ENCODE measurements around the gene DFFB.

Gene DFFB

DNA sequence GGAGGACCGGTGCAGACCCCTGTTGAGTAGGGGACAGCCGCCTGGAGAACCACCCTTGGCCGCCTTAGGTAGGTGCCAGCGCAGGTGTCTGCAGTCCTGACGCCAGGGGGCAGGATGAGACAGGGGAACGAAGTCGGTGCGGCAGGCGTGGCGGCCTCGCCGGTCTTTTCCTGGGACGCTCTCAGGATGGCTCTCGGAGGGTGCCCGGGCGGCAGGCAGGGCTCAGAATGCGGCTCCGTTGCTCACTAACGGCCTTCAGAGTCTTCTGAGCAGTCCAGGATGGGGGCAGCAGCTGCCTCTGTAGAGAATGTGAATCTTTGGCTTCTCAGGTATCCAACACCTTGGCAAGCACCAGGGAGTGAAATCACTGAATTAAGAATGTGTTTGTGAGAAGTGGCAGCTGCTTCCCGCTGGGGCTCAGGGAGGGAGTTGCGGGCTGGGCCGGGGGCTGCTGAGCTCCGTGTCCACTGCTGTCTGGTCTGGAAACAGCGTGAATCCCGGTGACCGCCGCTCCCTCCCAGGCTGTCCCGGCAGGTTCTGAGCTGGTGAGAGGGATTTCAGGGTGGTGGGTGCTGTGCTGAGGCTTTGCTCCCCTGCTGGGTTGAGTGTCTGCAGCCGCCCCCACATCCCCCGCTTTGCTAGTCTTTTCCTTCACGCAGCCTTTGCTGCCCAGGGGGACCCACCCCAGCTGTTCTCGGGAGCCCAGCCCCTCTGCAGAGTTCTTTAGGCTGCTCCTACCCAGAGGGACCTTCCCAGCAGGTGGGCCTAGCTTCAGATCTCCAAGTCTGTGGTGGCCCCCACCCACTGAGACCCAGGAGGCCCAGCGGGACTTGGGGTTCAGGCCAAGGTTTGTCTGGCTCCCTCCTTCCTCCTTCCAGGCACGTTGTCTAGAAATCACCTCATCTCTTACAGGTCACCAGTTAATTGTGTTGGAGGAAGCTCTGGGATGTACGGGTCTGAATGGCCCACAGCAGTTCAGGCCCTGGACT, 53.9 kb downstream of the DFFB start:
- no peaks in the 10 kb centered on the region for H3K9me3 ChIP-seq (ENCODE audit: insufficient read depth, low read length)
- DNase-seq (ENCODE audit: low read depth, low spot score): peak; percentile 73
- H3K4me1 ChIP-seq (ENCODE audit: insufficient read depth, insufficient read length): peaks cover 15% of the 10 kb centered on the region
- no peaks in the 10 kb centered on the region for H3K36me3 ChIP-seq (ENCODE audit: insufficient read depth, insufficient read length, low read length)
- H3K4me3 ChIP-seq (ENCODE audit: insufficient read length, low read depth): peak overlapping the region; percentile 11
- TF ChIP-seq SUZ12 (IDR thresholded peaks at IDR 0.05; ENCODE audit: extremely low read depth, insufficient read depth, insufficient read length) (no peak), YY1 (IDR thresholded peaks at IDR 0.05; ENCODE audit: insufficient read depth, insufficient read length) (no peak), ZNF274 (IDR thresholded peaks at IDR 0.05; ENCODE audit: low read depth, low read length) (no peak)
- no peaks in the 10 kb centered on the region for H3K27me3 ChIP-seq (ENCODE audit: insufficient read depth, insufficient read length)
- peak overlapping the region; percentile 76 for H3K9ac ChIP-seq (ENCODE audit: insufficient read length, low read depth)

DNA sequence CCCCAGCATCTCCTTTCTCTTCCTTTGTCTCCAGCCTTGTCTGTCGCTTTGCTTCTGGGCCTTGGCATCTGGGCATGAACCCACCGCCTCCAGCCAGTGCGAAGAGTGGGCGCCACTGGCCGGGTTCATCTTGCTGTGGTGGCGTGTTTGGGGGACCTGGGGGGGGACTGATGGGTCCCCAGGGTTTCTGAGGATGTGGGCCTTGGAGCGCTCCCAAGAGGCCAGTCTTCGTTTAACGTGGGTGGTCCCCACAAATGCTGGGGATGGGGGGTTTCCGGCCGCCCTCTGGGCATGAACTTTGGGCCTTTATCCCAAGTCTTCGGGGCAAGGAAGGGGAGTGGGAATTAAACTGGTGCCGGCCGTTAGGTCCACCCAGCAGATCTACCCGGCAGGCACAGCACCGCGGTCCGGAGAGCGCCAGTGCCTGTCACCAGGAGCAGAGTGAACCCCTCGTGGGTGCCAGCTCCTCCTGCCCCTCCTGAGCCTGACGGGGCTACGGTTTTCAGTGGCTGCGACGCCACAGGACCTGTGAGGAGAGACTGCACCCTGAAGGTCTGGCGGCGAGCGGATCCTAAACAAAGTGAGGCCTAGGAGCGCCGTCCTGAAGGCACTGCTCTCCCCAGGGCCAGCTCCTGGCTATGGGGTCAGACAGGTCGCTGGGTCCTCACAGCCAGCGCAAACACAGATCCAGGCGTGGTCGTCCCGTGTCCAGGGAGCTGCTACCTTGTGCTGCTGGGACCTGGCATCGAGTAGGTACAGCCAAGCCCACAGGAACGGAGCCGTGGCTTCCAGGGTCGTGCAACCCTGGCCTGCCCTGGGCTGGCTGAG, 54.9 kb downstream of the DFFB start:
- DNase-seq (ENCODE audit: low read depth, low spot score): no peak
- no peaks in the 10 kb centered on the region for H3K27me3 ChIP-seq (ENCODE audit: insufficient read depth, insufficient read length)
- no peak overlapping the region for H3K9ac ChIP-seq (ENCODE audit: insufficient read length, low read depth)
- H3K4me1 ChIP-seq (ENCODE audit: insufficient read depth, insufficient read length): peaks cover 13% of the 10 kb centered on the region
- no peaks in the 10 kb centered on the region for H3K9me3 ChIP-seq (ENCODE audit: insufficient read depth, low read length)
- no peak overlapping the region for H3K4me3 ChIP-seq (ENCODE audit: insufficient read length, low read depth)
- no peaks in the 10 kb centered on the region for H3K36me3 ChIP-seq (ENCODE audit: insufficient read depth, insufficient read length, low read length)
- no peak for TF ChIP-seq YY1 (IDR thresholded peaks at IDR 0.05; ENCODE audit: insufficient read depth, insufficient read length)
- TF ChIP-seq ZNF274 (IDR thresholded peaks at IDR 0.05; ENCODE audit: low read depth, low read length): no peak
- TF ChIP-seq SUZ12 (IDR thresholded peaks at IDR 0.05; ENCODE audit: extremely low read depth, insufficient read depth, insufficient read length): no peak

DNA sequence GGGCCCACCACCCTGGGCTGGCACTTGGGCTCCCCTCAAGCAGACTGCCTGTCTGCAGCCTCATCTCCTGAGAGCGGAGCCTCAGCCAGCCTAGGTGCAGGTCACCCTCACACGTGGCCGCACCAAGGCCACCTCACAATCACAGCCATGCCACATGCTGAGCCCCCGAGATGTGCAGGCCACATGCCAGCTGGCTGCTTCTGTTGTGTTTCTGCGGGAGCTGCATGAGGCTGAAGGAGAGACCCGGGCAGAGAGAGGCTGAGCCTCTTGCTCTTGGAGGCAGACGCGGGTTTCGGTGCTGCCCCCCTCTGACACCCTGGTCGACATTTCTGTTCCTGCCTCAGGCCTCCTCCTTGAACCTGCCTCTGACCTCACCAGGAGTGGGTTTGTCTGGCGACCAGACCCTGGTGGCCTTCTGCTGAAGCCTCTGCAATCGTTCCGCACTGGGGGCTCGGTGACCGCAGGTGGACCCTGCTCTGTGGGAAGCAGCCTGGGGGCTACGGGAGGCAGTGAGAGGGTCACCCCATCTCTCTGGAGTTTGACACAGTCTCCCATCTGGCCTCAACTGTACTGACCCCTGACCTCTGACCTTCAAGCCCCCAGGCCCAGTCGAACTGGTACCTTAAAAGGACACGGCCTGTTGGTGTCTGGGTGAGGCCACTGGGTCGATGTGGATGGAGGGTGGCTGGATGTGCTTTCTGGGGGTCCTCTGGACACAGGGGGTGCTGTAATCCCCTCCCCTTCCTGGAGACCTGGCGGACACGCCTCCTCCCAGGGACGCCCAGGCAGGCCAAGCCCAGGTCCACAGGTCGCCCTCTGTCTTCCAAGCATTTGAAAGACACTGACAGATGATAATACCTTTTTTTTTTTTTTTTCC, 55.8 kb downstream of the DFFB start:
- Histone ChIP-seq H3K27me3 (ENCODE audit: insufficient read depth, insufficient read length) (no peaks in the 10 kb centered on the region), H3K36me3 (ENCODE audit: insufficient read depth, insufficient read length, low read length) (no peaks in the 10 kb centered on the region), H3K4me1 (ENCODE audit: insufficient read depth, insufficient read length) (peaks cover 13% of the 10 kb centered on the region), H3K9ac (ENCODE audit: insufficient read length, low read depth) (no peak overlapping the region), H3K9me3 (ENCODE audit: insufficient read depth, low read length) (peaks cover 5% of the 10 kb centered on the region; the same call in 1 of the 2 replicates), H3K4me3 (ENCODE audit: insufficient read length, low read depth) (no peak overlapping the region)
- no peak for TF ChIP-seq YY1 (IDR thresholded peaks at IDR 0.05; ENCODE audit: insufficient read depth, insufficient read length)
- TF ChIP-seq SUZ12 (IDR thresholded peaks at IDR 0.05; ENCODE audit: extremely low read depth, insufficient read depth, insufficient read length): no peak
- TF ChIP-seq ZNF274 (IDR thresholded peaks at IDR 0.05; ENCODE audit: low read depth, low read length): no peak
- no peak for DNase-seq (ENCODE audit: low read depth, low spot score)

DNA sequence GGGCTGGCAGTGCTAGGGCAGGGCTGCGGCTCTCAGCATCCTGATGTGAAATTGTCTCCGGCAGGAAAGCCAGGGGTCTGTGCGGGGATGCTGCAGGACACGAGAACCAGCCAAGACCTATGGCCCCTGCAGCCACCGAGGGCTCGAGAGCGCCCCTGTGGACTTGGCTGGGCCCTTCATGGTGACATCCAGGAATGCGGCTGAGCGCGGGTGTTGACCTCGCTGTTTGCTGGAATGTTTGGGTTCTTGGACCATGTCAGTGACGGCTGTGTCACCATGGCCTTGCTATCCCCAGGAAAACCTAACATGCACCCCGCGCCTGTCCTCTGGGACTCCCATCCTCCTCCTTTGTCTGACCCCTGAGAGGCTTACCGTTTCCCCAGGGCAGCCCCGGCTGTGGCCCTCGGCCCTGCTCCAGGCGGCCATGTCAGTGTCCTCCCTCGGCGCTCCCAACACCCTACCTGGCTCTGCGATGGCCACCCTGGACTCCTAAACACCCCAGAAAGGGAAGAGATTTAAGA, 57.1 kb downstream of the DFFB start:
- H3K9ac ChIP-seq (ENCODE audit: insufficient read length, low read depth): no peak overlapping the region
- H3K4me1 ChIP-seq (ENCODE audit: insufficient read depth, insufficient read length): peaks cover 13% of the 10 kb centered on the region
- no peak for TF ChIP-seq SUZ12 (IDR thresholded peaks at IDR 0.05; ENCODE audit: extremely low read depth, insufficient read depth, insufficient read length)
- TF ChIP-seq YY1 (IDR thresholded peaks at IDR 0.05; ENCODE audit: insufficient read depth, insufficient read length): no peak
- TF ChIP-seq ZNF274 (IDR thresholded peaks at IDR 0.05; ENCODE audit: low read depth, low read length): no peak
- H3K36me3 ChIP-seq (ENCODE audit: insufficient read depth, insufficient read length, low read length): no peaks in the 10 kb centered on the region
- H3K9me3 ChIP-seq (ENCODE audit: insufficient read depth, low read length): peaks cover 6% of the 10 kb centered on the region; the same call in 1 of the 2 replicates
- H3K4me3 ChIP-seq (ENCODE audit: insufficient read length, low read depth): no peak overlapping the region
- H3K27me3 ChIP-seq (ENCODE audit: insufficient read depth, insufficient read length): no peaks in the 10 kb centered on the region
- DNase-seq (ENCODE audit: low read depth, low spot score): no peak

DNA sequence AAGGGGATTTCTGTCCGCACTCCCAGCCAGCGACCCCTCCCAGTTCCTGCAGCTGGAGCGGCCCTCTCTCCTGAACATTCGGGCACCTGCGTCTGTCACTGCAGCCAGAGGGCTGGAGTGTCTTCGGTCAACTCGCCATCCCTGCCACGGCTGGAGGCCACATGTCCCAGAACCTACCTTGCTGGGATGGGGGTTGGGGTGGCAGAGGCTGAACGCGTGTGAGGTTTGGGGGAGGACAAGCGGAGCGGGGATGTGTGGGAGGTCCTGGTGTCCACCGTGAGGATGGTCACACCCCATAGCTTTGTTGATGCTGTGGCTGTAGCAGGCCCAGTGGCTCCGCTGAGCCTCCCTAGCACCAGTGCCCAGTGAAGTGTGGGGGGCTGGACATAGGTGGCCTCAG, 57.6 kb downstream of the DFFB start:
- Histone ChIP-seq H3K36me3 (ENCODE audit: insufficient read depth, insufficient read length, low read length) (no peaks in the 10 kb centered on the region), H3K4me1 (ENCODE audit: insufficient read depth, insufficient read length) (peaks cover 13% of the 10 kb centered on the region), H3K9ac (ENCODE audit: insufficient read length, low read depth) (no peak overlapping the region), H3K27me3 (ENCODE audit: insufficient read depth, insufficient read length) (no peaks in the 10 kb centered on the region), H3K9me3 (ENCODE audit: insufficient read depth, low read length) (peaks cover 6% of the 10 kb centered on the region; the same call in 1 of the 2 replicates), H3K4me3 (ENCODE audit: insufficient read length, low read depth) (no peak overlapping the region)
- TF ChIP-seq YY1 (IDR thresholded peaks at IDR 0.05; ENCODE audit: insufficient read depth, insufficient read length) (no peak), SUZ12 (IDR thresholded peaks at IDR 0.05; ENCODE audit: extremely low read depth, insufficient read depth, insufficient read length) (no peak), ZNF274 (IDR thresholded peaks at IDR 0.05; ENCODE audit: low read depth, low read length) (no peak)
- no peak for DNase-seq (ENCODE audit: low read depth, low spot score)

DNA sequence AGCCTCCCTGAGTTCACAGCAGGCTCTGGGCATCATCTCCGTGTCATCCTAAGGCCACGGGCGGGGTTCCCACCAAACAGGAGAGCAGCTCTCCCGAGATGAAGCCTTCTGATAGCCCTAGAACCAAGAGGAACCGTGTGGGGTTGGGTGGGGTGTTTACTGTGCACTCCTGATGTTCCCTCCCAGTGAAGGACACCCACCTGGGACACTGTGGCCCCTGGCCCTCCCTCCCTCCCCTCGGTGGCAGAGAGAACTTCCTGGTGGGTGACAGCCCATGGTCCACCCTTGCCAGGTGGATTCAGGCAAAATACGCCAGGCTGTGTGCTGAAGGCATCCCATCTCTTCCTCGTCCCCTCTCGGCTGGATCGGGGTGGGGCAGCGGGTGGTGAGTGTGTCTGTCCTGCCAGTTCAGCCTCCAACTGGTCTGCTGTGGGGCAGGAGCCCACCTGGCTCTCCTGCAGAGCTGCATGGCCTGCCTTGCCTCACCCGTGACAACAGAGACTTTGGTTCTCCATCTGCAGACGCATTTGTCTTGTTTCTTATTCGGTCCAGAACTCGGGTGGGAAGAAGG, 58.4 kb downstream of the DFFB start:
- no peak for TF ChIP-seq YY1 (IDR thresholded peaks at IDR 0.05; ENCODE audit: insufficient read depth, insufficient read length)
- TF ChIP-seq SUZ12 (IDR thresholded peaks at IDR 0.05; ENCODE audit: extremely low read depth, insufficient read depth, insufficient read length): no peak
- TF ChIP-seq ZNF274 (IDR thresholded peaks at IDR 0.05; ENCODE audit: low read depth, low read length): no peak
- no peaks in the 10 kb centered on the region for H3K27me3 ChIP-seq (ENCODE audit: insufficient read depth, insufficient read length)
- H3K9ac ChIP-seq (ENCODE audit: insufficient read length, low read depth): no peak overlapping the region
- H3K9me3 ChIP-seq (ENCODE audit: insufficient read depth, low read length): peaks cover 6% of the 10 kb centered on the region; the same call in 1 of the 2 replicates
- H3K4me1 ChIP-seq (ENCODE audit: insufficient read depth, insufficient read length): peaks cover 13% of the 10 kb centered on the region
- no peak for DNase-seq (ENCODE audit: low read depth, low spot score)
- no peaks in the 10 kb centered on the region for H3K36me3 ChIP-seq (ENCODE audit: insufficient read depth, insufficient read length, low read length)
- H3K4me3 ChIP-seq (ENCODE audit: insufficient read length, low read depth): no peak overlapping the region

All from NT2/D1 (cell line).